Right ventricle myocardium inferior (tissue), 1 donor: Measurements from ENCODE around the gene EEPD1. TPM values are rescaled to one million over a fixed set of nuclear protein-coding genes. Genes with fewer than 3 reads are reported as not detected.

Experiments
- ATAC-seq: fragments of 200-7000 bp; cut with Tn5 transposase; one replicate; pipeline ENCODE4 v1.9.1; 2020; ENCODE audit warnings: mild to moderate bottlenecking, moderate library complexity
- DNase-seq: peaks from one replicate; pipeline ENCODE4 v3.0.0; 2021; ENCODE audit errors: missing footprints
- intact Hi-C: fragments of 100-400 bp; cut with DNase I; formaldehyde crosslinking; loops from one replicate; pipeline ENCODE4 v1.11.0; 2022
- total RNA-seq: library from RNA; stranded (reverse); fragmentation: NEBNext Ultra II Directional; extraction: Animal tissue kit (Norgen Biotek cat#: 25700); gene quantifications from one replicate; pipeline ENCODE4 v1.2.1, GENCODE V29; 2021
- donor health status: DM: no; HTN: yes; CAD: no; lungs with severe emphysema.

Gene EEPD1
- total RNA-seq, 1 donor from 2014 or later, result 11.5 TPM

DNA sequence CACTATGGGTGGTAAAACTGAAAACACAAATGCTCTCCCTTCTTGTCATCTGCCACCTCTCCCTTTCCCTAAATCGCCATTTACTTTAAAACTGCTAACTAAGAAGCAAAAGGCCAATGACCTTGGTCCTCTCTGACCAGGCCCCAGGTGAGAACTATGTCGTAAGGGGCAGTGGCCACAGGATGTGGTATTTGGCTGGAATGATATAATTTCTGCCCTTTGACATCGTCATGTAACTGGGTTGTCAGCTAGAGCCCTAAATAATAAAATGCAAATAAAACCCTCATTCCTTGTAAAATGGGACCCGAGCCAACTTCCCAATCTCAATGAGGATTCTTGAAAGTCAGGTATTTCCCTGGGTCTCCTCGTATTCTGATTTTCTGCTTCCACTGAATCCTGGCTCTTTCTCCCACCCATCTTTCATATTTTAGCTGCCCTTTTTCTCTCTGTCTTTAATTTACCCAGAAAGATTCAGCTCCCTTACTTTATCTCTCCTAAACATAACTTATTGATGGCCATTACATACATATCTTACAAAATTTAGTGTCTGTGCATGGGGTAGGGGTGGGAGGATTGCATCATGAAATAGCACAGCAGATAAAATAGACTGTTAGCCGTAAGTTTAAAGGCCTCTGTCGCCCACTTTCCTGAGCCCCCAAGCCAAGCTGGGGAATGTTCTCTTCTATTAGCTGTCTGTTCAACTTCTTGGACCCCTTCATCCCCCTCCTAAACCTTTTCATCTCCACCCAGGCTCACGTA lies 3.2 kb upstream of the EEPD1 start:
- intact Hi-C loops, result loop anchor here (5.0 kb wide), 2 partner anchors 108 to 163 kb away; no protein-coding TSS in a partner anchor
- ATAC-seq (no peak), DNase-seq (no peak)

DNA sequence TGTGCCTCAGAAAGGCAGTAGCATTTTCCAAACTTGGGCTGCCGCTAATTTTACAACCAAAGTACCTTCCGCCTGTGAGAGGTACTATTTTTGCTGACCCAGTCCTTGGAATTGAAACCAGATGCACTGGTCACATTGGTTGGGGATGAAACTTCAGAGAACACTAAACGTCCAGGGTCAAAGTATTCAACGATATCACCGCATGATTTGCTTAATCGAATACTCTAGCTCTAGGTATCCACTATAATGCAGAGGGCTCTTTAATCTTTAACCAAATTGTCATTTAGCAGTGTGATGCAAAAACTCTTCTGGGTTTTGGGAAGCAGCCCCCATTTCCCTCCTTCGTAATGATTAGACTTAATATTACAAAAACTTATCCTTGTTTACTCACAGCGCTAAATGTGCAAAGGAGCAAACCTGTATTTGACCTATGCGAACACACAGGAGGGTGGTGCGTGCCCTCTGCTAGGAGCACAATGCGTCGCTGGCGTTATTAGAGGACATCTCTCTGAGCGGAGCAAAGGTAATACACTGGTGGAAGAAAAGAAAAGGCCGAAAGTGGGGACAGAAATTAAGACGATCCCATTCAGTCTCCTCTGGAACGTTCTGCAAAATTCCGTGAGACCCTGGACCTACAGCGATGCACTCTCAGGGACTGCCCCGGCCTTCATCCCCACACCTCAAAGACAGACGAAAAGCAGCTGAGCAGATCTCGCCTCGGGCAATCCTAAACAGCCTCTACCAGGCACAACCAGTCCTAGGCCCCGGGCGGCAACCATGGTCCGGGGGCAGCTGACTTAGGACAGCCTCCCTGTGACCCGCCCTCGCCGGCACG lies 916 bp upstream of the EEPD1 start:
- ATAC-seq, result no peak
- intact Hi-C loops, result loop anchor here (1.0 to 5.0 kb wide), 3 partner anchors 23 to 165 kb away; no protein-coding TSS in a partner anchor
- no peak for DNase-seq

DNA sequence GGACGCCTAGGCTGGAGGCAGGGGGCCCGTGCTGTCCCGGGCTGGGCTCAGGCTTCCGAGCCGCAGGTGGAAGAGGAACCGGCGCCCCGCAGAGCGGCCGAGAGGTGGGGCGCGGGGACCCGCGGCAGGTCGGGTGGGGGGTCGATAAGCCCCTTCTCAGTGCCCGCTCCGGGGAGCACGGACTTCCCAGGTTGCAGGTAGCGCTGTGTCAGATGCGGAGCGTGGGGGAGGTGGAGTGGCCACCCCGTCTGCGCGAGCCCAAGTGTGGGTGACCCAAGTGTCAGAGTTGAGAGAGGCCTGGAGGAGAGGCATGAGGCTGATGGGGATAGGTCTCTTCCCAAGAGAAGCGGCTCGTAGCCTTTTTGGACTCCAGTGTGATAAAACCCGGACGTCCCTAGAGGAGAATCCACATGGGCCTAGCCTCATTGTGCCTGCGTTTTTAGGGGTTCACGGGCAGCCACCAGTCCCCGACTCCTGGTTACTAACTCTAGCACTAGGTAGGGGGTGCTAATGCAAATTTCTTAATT lies 580 bp downstream of the EEPD1 start:
- ATAC-seq (no peak), DNase-seq (peak; percentile 86)
- intact Hi-C loops, result loop anchor here (2.0 to 5.0 kb wide), 3 partner anchors 111 to 166 kb away; no protein-coding TSS in a partner anchor

DNA sequence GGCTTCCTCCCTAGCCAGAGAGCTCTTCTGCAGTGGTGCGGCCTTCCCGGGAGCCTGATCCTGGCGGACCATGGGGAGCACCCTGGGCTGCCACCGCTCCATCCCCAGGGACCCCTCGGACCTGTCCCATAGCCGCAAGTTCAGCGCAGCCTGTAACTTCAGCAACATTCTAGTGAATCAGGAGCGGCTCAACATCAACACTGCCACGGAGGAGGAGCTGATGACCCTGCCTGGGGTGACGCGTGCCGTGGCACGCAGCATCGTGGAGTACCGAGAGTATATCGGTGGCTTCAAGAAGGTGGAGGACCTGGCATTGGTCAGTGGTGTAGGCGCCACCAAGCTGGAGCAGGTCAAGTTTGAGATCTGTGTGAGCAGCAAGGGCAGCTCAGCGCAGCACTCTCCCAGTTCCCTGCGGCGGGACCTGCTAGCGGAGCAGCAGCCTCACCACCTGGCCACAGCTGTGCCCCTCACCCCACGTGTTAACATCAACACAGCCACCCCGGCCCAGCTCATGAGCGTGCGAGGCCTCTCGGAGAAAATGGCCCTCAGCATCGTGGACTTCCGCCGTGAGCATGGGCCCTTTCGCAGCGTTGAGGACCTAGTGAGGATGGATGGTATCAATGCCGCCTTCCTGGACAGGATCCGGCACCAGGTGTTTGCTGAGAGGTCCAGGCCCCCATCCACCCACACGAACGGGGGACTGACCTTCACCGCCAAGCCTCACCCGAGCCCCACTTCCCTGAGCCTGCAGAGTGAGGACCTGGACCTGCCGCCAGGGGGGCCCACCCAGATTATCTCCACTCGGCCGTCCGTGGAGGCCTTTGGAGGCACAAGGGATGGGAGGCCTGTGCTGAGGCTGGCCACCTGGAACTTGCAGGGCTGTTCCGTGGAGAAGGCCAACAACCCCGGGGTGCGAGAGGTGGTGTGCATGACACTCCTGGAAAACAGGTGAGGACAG lies 1.5 kb downstream of the EEPD1 start:
- ATAC-seq, result no peak
- DNase-seq, result peak; percentile 71
- intact Hi-C loops, result loop anchor here (2.0 to 5.0 kb wide), 4 partner anchors 38 to 167 kb away; no protein-coding TSS in a partner anchor

DNA sequence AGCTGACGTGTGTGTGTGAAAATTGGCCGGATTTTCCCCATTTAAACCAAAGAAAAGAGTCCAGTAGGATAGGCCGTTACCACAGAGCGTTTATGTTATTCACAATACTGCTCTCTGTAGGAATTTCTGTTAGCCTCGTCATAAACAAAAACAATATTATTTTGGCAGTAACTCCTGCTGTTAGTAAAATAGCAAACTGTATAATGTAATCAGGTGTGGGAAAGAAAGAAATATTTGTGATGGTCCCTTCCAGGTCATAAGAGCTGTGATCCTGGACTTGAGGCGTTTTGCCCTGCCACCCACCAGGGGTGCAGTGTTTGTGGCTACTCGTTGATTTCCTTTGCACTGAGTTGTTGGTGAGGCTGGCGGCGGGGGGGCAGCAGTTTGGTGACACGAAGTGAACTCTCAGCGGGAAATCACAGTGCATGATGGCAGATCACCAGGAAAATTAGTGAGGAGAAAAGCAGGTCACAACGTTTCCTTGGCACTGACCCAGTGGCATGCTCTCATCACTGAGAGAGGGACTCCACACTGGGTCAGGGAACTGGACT lies 2.8 kb downstream of the EEPD1 start:
- DNase-seq, result peak; percentile 76
- intact Hi-C loops, result loop anchor here (2.0 to 5.0 kb wide), 2 partner anchors 36 to 135 kb away; no protein-coding TSS in a partner anchor
- ATAC-seq, result no peak

DNA sequence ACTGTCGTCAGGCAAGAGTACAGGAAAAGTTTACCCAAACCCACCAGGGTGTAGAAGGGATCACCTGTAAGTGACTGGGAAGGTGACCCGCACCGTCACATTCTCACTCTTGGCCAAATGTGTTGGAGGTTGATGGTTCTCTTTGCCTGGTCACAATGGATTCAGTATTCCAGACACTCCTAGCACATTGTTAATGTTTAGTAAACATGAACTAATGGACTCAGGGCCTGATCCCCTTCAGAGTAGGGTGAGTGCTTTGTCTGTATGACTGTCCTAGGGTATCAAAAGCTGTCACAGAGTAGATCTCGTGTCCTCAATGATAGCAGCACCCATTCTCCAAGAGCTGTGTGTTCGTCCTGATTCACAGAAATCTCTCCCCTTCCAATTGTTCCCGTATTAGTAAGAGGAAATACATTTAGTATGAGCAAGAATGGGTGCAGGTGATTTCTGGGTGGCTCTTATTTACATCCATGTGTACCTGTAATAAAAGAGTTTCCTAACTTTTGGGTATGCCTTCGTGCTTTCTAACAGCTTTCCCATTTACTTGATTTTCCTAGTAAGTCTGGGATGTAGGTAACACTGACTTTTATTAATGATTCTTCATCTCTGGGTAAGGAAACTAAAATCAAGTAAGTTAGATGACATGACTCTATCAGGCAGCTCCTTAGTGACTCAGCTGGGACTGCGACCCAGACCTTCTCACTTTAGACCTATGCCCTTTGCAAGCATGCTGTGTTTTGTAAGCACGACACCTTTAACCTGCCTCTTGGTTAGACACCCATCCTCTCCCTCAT lies 4.7 kb downstream of the EEPD1 start:
- DNase-seq (no peak), ATAC-seq (no peak)
- intact Hi-C loops, result loop anchor here (5.0 kb wide), 1 partner anchor 35 kb away; no protein-coding TSS in a partner anchor

DNA sequence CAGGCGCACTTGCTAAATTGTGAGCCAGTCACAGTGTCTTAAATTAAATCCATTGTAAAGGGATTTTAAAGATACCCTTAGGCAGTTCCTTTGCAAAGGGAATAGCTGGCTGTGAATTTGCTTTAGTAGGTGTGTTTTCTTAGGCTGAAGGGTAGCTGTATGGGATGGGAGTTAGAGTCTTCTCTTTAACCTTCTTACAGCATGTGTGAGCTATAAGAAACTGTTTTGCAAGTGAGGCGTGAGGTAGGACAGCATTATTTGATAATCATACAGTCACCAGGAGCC lies 5.2 kb downstream of the EEPD1 start:
- DNase-seq (no peak), ATAC-seq (no peak)
- intact Hi-C loops, result loop anchor here (5.0 kb wide), 1 partner anchor 34 kb away; no protein-coding TSS in a partner anchor

DNA sequence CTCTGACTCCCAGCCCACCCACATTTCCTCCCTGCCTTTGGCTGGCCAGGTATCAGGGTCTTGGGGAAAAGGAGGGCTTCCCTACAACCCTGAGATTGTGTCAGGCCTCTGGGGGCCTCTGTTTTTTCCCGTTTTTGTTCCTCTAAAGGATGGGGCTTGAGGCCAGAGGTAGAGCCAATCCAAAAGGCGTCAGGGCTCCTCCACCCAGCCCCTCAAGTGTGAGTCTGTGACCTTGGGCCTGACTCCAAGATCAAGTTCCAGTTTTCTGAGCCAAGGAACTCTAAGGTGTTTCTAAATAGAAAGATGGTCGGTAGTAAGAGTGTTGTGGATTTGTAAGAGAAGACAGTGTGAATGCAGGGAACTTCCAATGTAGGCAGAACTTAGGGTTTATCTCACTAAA lies 6.6 kb downstream of the EEPD1 start:
- DNase-seq (no peak), ATAC-seq (no peak)
- intact Hi-C loops, result loop anchor here (5.0 kb wide), 2 partner anchors 33 to 43 kb away; no protein-coding TSS in a partner anchor

DNA sequence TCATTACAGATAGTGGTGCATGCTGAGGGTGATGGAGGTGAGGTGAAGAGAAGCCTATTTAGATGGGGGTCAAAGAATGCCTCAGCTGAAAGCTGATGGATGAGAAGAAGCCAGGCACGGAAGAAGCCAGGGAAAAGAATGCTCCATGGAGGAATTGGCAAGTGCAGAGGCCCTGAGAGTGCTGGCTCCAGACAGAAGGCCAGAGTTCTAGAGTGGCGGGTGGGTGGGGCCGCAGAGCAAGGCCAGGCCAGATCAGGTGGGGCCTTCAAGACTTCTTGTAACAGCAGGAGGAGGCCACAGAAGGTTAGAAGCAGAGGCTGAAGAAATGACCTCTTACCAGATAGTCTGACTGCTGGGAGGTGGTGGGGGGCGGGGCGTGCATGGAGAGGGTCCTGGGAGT lies 7.3 kb downstream of the EEPD1 start:
- intact Hi-C loops, result loop anchor here (5.0 kb wide), 1 partner anchor 42 kb away; no protein-coding TSS in a partner anchor
- DNase-seq, result no peak
- ATAC-seq, result no peak

DNA sequence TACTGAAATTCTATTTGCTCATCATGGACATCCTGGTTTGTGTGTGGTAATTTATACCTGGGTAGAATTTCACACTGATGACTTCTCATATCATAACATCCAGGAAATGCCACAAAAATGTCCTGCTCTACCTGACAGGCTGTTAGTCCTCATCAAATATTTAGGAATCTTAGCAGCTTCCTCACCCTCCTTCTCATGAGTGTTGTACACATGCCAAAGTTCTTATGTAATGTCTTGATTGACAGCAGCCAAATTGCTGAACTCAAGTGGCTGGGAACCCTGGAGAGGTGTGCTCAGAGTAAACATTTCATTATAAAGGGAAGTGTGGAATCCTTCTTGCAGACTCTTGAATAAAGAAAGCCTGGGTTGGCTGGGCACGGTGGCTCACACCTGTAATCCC lies 8.9 kb downstream of the EEPD1 start:
- ATAC-seq, result no peak
- intact Hi-C loops, result loop anchor here (5.0 kb wide), 1 partner anchor 40 kb away; no protein-coding TSS in a partner anchor
- DNase-seq, result no peak

DNA sequence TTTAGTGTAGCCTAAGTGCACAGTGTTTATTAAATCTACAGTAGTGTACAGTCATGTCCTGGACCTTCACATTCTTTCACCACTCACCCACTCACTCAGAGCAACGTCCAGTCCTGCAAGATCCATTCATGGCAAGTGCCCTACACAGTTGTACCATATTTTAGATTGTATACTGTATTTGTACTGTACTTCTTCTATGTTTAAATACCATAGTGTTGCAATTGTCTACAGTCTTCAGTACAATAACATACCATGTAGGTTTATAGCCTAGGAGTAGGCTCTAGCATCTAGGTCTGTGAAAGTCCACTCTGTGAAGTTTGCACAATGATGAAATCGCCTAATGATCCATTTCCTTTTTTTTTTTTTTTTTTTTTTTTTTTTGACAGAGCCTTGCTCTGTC lies 12.0 kb downstream of the EEPD1 start:
- DNase-seq (no peak), ATAC-seq (no peak)
- intact Hi-C loops, result no loop called here

DNA sequence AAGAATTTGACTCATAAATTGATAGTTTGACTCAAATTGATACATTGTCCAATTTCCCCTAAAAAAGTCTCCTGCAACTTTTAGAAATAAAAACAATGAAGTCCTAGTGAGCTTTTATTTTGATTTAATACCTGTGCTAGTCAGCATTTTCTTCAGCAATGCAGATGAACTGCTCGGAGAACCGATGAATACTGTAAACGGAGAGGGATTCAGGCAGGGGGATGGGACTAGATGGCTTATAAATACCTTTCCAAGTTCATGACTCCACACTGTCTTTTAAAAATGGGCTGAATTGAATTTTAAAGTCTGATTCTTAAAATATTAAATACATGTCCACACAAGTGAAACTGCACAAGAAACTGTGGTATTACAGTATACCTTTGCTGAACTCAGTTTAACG lies 12.7 kb downstream of the EEPD1 start:
- intact Hi-C loops, result no loop called here
- ATAC-seq (no peak), DNase-seq (no peak)

DNA sequence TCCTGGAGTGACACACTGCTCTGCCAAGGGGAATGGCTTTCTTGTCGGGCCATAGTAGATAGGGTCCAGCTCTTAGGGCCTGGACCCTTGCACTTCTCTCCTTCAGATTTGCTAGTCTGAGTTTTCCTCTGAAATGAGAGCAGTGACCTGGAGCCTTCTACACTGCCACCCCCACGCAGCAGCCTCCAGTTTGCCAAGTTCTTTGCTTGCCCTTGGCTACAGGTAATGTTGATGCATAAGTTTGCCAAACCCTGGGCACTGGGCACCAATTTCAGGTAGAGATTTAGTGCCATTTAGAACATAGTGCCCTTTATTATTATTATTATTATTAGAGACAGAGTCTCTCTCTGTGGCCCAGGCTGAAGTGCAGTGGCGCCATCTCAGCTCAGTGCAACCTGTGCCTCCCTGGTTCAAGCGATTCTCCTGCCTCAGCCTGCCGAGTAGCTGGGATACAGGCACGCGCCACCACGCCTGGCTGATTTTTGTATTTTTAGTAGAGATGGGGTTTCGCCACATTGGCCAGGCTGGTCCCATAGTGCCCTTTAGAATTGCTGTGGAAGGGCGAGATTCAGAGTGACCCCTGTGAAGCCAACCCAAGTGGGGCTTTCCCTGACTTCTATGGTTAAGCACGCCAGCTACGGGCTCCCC lies 14.5 kb downstream of the EEPD1 start:
- ATAC-seq, result no peak
- DNase-seq, result no peak
- intact Hi-C loops, result no loop called here

DNA sequence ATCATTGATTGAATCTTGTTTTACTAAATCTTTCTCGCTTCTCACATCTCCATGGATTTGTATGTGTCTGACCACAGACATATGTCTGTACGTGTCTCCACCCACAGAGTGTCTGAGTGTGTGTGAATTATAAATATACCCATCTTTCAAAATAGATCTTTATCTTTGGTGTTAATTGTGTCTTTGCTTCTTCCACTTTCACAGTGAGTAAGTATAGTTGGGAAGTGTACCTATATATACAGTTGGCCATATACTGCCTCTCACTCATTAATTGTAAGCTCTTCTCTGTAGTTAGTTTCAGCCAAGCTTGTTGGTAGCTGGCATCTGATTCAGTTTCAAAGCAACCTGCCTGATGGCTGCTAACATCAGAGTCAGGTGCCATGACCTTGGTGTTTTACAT lies 18.4 kb downstream of the EEPD1 start:
- intact Hi-C loops, result no loop called here
- no peak for ATAC-seq
- no peak for DNase-seq

DNA sequence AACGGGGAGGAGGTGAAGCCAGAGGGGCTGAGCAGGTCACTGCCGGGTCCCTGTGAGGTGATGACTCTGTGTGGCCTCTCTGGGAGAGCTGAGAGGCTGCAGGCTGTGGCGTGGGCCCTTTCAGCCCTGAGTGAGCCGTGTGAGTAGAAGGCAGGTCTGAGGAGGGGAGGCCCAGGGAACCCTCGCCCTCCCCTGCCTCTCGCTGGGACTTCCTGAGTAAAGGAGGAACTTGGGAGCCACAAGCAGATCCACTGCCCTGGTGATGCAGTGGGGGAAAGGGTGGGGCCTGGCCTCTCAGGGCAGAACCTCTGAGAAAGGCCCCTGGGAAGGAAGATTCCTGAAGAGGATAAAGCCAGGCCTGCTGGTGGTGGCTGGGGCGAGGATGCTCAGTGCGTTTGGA lies 22.8 kb downstream of the EEPD1 start:
- intact Hi-C loops, result no loop called here
- DNase-seq (peak; percentile 79), ATAC-seq (peak; percentile 78)

DNA sequence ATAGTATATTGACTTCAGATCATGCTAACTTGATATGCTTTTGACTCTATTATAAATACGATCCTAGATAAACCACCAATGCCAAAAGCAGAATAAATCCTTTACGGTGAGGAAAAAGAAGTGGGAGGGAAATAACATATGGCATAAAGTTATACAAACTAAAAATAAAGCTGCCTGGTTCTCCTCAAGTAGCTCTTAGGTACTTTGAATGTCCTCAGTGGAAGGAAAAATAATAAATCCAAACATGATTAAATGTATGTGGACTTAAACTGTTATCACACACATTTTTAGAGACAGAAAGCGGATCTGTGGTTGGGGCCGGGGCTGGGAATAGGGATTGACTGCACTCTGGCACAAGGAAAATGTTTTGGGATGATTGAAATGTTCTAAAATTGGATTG lies 23.6 kb downstream of the EEPD1 start:
- ATAC-seq, result no peak
- intact Hi-C loops, result no loop called here

DNA sequence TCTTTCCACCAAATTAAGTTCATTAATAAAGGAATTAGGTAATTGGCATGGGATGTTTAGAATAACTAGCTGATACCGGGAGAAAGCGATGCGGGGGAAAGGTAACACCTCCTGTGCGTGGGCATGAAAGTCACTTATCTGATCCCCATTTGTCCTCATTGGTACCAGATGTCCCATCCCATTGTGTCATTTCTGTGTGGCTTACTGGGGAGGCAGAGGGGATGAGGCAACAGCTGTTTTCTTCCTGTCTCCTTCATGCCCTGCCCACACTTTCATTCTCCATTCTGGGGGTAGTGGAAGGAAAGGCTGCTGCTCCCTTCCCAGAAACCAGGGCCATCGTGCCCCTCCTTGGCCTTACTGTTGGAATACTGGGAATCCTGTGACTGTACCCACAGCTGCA lies 27.1 kb downstream of the EEPD1 start:
- no peak for ATAC-seq
- intact Hi-C loops, result no loop called here
- no peak for DNase-seq

More for the DNA sequence above, 23.6 kb downstream of the EEPD1 start:
- no peak for DNase-seq
